Left renal cortex interstitium (tissue), 4 donors: ENCODE data around the gene SSNA1. TPM values are rescaled to one million over a fixed set of nuclear protein-coding genes. Genes with fewer than 3 reads are reported as not detected.
A peak's percentile ranks its signal among the peaks of the same experiment; 100 is the strongest.

ENCODE experiments used
- DNase-seq, 4 donors: peaks; one replicate each; pipeline ENCODE4 v3.0.0-alpha.2; 2013; ENCODE audit warnings: low read depth in 4 of 4, low spot score in 2 of 4, missing footprints in 1 of 4
- polyA plus RNA-seq, 4 donors: library from polyadenylated mRNA; unstranded; fragments of 120-200 nt; gene quantifications; one replicate each; pipeline ENCODE4 v1.2.1, GENCODE V29; 2013; ENCODE audit not compliant: insufficient read length in 4 of 4

Gene SSNA1
- polyA plus RNA-seq, 4 donors, result 44.5 to 78.1 (median 56.9) TPM

- DNase-seq, result no peak
Observed at GRCh38 chr9:137166380-137167229, 21.9 kb upstream of the SSNA1 start.

- no peak for DNase-seq
Observed at GRCh38 chr9:137167277-137167746, 21.2 kb upstream of the SSNA1 start.

- no peak for DNase-seq
Observed at GRCh38 chr9:137167747-137168572, 20.5 kb upstream of the SSNA1 start.

- no peak for DNase-seq
Observed at GRCh38 chr9:137168573-137168903, 19.9 kb upstream of the SSNA1 start.

- DNase-seq, result peak in 1 of 4 donors; percentile 24
Observed at GRCh38 chr9:137168904-137169856, 19.3 kb upstream of the SSNA1 start.

GRCh38 chr9:137169896-137170358, 18.5 kb upstream of the SSNA1 start, which contains the start of gene LRRC26:
Gene LRRC26, minus strand, starts transcription at chr9:137170051. Its CDS starts 108 bp downstream, at chr9:137169943.
- no peak for DNase-seq

GRCh38 chr9:137170486-137171148, 17.9 kb upstream of the SSNA1 start:
- no peak for DNase-seq

GRCh38 chr9:137171149-137171900, 17.2 kb upstream of the SSNA1 start:
- DNase-seq, result no peak

- DNase-seq, result no peak
Observed at GRCh38 chr9:137172901-137173795, 15.3 kb upstream of the SSNA1 start.

GRCh38 chr9:137173796-137174664, 14.4 kb upstream of the SSNA1 start:
- no peak for DNase-seq

GRCh38 chr9:137174722-137175293, 13.7 kb upstream of the SSNA1 start:
- no peak for DNase-seq

GRCh38 chr9:137175345-137175961, 13.0 kb upstream of the SSNA1 start:
- DNase-seq, result no peak

- DNase-seq, result no peak
Observed at GRCh38 chr9:137176302-137177182, 11.9 kb upstream of the SSNA1 start.

- DNase-seq, result no peak
Observed at GRCh38 chr9:137178201-137178938, 10.1 kb upstream of the SSNA1 start.
